Measurements from ENCODE around the gene RABAC1.

The RABAC1 gene

DNA sequence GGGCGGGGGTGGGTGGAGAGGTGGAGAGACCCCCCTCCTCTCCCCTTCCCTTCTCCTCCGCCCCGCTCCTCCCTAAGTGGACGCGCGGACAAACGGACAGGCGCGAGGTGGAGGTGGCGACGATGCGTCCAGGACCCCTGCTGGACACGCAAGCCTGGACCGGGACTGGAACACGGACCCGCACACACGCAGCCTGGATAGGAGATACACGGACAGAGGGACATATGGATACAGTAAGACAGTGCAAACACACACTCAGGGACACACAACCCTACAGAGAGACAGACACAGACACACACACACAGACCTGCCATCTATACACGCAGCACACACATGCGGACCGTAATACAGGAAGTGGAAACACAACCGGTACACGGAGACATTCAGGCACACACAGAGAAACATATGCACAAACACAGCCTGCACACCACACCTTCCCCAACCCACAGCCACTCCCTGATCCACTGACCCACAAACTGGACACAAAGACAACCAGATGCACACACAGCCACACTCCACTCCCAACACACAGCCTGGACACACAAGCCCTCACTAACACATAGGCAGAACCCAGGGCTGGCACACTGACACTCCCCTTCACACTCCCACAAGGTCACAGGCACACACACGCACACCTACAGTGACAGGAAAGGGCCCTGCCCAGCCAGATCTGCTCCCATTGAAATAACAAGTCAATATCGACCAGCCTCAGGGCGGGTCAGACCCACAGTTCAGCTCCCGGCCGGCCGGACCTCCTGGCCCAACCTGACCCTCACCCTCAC lies 30.2 kb downstream of the RABAC1 start:
- no peak for DNase-seq (ENCODE audit: low read depth in 2 of 2)

DNA sequence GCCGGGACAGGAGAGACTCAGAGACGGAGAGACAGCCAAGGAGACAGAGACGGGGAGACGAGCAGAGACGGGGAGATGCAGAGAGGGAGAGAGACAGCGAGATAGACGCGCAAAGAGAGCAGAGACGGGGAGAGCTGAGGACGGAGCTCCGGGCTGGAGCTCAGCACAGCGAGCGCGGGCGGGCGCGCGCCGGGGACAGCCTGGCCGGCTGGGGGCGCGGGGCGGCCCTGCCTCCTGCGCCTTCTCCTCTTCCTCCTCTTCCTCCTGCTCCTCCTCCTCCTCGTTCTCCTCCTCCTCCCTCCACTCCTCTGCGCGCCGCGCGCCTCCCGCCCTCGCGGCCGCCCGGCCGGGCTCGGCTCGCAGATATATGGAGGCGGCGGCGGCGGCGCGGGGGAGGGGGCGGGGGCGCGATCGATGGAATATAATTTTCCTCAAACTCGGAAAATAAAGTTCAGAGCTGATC lies 30.9 kb downstream of the RABAC1 start, which contains the start of gene ERFL:
Gene ERFL, minus strand, starts transcription at position 229 of the 463 bp plus-strand sequence. CDS start 15,530 bp downstream, outside the sequence.
- no peak for DNase-seq (ENCODE audit: low read depth in 2 of 2)

DNA sequence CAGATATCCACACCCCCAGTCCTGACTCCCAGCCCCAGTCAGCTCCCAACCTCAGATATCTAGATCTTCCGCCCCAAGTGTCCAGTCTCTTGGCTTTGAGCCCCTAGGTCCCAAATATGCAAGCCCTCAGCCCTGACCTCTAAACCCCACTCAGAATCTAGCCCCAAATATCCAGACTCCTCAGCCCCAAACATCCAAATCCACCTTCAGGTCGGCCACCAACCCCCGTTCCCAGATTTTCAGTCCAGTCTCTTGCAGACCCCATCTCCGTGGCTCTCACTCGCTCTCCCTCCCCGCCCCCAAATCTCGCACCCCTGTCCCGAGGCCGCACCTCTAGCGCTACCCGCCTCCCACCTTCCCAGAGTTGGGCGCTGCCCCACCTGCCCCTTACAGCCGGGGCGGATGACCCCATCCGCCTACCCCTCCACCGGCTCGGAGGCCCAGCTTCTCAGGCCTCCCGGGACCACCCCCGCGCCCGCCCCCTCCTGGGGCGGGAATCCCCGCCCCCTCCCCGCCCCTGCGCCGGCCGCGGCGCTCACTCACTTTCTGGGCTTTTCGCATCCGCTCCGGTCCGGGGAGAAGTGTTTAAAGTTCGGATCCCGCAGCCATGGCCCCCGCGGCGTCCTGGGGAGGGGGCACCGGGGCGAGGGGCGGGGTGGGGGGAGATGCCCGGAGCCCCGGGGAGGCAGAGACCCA lies 31.5 kb downstream of the RABAC1 start:
- no peak for DNase-seq (ENCODE audit: low read depth in 2 of 2)

DNA sequence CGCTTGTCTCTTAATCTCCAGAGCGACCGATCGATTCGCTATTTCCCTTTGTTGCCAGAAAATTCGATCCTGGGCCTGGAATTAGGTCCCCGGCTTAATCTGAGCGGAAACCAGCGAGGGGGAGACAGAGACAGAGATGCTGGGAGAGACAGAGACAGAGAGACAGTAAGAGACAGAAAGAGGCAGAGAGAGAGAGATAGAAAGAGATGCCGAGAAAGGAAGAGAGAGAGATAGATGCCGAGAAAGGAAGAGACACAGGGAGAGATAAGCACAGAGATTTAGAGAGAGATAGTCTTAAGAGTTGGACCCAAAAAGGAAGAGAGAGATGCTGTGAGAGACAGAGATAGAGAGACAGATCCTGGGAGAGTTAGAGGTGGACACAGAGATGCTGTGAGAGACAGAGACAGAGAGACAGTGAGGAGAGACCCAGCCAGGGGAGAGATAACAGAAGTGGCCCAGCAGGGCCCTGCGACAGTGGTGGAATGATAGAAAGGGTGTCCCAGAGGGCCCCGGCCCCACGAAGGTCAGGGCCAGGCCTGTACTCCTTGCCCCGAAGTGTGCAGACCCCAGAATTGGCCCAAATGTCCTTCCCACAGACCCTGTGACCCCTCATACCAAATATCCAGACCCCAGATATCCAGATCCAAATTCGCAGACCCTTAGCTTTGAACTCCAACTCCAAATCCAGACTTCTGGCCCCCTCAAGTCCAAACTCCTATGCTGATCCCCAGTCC lies 32.2 kb downstream of the RABAC1 start:
- DNase-seq (ENCODE audit: low read depth in 2 of 2), result no peak

DNA sequence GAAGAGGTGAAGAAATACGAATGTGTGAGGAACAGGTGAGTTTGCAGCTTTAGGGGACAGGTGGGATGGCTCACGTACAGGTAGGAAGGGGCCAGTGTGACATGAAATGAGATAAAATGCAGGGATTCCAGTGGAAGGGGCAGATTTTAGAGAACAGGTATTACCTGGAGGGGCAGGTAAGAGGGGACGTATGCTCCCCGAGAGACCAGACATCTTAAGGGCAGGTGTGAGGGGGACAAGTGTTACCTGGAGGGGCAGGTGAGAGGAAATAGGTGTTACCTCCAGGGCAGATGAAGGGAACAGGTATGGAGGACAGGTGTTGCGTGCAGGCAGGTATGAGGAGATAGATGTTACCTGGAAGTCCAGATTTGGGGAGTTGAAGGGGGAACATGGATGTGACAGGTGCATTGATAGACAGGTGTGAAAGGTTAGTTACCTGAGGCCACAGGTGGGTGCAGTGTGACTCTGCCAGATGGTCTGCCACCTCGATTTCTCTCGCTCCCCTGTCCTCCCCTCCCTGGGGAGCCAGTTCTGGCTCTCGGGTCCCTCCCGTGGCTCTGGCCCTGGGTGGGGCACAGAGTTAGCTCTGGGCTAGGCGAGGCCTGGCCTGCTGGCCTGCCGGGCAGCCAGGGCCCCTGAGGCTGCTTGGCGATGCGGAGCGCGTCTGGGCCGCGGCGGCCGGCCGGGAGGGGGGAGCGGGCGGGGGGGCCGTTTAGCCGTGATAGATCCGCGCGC lies 32.9 kb downstream of the RABAC1 start:
- DNase-seq (ENCODE audit: low read depth in 2 of 2), result no peak

DNA sequence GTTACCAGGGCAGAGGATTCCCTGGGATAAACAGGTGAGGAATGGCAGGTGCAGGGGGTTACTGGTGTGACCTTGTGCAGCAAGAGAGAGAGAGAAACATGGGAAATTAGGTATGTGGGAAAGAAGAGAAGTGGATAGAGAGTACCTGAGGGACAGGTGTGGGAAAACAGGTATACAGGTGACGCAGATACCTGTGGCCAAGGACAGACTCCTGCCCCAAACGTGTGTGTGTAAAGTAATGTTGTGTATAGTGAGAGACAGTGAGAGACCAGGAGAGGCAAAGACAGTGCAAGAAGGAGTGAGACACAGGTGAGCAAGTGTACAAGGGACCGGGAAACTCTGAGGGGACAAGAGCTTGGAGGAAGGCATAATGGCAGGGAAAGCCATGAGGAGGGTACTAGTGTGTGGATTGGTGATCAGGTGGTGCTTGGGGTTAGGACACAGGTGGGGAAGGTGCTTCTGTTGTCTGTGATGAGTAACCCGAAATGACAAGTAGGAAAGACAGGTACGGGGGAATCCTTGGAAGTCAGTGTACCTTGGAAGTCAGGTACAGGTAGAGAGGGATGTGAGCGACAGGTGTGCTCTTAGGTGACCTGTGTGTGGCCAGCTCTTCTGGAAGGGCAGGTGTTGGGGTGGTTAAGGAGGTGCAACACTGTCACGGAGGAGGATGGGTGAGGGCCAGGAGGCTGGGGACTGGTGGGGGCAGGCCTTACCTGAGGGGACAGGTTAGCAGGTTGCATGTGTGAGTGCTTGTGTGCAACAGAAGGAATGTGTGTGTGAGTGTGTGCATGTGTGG lies 33.7 kb downstream of the RABAC1 start:
- no peak for DNase-seq (ENCODE audit: low read depth in 2 of 2)

DNA sequence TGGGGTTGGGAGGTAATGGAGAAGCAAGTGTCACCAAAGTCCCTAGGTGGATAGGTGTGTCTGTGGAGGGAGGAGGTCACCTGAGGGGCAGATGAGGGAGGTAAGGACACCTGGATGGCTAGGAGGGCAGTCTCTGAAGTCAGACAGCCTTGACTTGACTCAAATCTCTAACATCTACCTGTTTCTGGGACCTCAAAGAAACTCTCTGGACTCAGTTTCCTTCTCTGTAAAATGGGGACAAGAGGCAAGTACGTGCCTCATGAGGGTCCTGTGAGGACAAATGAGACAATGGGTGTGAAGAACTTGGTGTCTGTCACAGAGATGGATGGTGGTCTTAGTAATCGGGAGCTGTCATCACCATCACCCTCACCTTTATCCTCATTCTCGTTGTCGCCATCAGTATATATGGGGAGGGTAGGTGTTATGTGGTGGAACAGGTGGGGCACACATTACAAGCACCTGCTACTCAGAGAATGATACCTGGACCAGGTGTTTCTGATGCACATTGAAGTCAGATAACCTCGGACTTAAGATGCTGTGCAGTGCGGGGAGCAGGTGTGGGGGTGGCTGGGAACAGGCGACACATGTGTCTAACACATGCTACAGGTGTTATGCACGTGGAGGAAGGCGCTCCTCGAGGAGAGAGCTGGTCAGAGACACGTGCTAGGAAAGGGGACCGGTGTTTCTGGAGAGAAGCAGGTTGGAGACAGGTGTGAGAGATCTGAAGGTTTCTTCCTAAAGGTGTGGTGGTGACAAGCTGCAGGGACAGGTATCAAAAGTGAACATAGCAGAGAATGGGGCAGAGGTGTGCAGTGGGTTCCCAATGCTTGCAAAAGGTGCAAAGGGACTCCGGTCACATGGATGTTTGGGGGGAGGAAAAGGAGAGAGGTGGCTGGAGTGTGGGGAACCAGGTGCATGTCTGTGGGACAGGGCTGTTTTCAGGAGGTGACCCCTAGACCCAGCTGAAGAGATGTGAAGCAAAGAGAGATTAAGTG lies 34.7 kb downstream of the RABAC1 start:
- no peak for DNase-seq (ENCODE audit: low read depth in 2 of 2)

DNA sequence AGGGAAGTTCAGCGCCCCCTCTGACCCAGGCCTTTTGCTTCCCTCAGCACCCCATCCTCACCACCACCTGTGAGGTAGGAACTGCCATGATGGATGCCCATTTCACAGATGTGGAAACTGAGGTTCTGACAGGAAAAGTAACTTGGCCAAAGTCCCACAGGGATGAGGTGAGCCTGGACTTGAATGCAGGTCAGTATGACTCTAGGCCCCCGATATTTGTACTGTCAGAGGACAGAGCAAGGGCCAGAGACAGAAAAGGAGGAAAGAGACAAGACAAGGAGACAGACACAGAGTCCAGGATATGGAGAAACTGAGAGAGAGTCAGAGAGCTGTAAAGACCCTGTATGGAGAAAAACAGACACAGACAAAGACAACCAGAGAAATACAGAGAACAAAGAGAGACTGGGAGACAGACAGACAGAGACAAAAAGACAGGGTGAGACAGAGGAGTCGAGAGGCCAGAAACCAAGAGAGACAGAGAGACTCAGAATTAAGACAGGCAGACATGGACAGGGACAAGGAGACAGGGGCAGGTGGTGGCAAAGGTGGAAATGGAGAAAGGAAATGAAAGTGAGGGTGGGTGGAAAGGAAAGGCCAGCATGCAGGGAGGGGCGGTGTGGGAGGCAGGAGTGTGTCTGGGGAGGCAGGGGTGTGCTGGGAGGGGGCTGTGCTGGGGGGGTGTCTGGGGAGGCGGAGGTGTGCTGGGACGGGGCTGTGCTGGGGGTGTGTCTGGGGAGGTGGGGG lies 35.9 kb downstream of the RABAC1 start:
- no peak for DNase-seq (ENCODE audit: low read depth in 2 of 2)

DNA sequence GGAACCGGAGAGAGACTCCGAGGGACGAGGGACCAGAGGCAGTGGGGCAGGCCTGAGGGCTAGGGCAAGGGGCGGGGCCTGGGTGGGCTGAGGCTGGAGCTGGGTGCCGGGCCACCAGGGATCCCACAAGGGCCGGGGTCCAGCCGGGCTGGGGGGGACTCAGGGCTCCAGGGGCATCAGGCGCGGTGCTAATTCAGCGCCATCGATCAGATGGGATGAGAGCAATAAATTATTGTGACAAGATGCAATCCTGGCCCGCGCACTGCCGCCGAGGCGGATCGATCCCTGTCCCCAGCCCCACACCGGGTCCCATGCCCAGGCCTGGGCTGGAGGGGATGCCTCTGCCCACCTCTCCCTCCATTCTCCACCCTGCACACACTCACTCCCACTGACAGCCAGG lies 36.5 kb downstream of the RABAC1 start:
- no peak for DNase-seq (ENCODE audit: low read depth in 2 of 2)

DNA sequence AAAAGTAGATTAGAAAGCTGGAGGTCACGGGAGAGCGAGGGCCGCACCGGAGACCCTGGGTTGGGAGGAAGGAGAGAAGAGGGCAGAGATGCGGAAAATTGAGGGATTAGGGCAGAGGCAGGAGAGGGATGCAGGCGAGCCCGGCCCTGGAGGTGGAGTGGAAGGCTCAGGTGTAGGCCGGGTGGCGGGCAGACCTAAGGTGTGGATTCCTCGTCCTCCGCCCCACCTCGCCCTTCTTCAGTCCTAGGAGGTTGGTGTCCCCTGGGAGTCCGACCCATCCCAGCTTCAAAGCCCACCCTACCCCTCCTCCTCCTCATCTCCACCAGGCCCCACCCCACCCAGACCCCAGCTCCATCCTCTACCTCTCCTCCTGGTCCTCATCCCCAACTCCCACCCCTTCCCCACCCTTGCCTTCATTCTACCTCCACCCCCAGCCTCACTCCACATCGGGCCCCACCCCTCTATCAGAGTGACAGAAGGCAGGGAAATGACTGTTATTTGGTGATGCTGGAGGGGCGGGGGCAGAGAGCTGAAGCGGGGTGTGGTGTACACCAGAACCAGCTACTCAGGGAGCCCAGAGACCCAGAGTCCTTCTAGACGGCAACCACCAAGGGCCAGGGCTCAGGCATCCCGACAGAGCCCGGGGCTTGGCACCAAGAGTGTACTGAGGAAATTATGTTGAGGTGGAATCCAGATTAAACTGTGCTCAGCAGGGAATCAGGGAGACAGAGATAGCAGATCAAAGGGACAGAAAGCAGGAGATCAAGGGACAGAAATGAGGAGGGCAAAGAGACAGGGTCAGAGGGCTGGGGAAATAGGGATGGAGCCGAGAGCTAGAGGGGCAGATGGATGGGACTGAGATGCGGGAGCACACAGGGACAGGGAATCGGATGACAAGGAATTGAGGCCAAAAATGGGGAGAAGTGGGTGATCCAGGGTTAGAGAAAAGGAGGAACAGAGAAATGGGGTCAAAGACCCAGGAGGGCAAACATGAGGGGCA lies 37.2 kb downstream of the RABAC1 start:
- DNase-seq (ENCODE audit: low read depth in 2 of 2), result no peak

DNA sequence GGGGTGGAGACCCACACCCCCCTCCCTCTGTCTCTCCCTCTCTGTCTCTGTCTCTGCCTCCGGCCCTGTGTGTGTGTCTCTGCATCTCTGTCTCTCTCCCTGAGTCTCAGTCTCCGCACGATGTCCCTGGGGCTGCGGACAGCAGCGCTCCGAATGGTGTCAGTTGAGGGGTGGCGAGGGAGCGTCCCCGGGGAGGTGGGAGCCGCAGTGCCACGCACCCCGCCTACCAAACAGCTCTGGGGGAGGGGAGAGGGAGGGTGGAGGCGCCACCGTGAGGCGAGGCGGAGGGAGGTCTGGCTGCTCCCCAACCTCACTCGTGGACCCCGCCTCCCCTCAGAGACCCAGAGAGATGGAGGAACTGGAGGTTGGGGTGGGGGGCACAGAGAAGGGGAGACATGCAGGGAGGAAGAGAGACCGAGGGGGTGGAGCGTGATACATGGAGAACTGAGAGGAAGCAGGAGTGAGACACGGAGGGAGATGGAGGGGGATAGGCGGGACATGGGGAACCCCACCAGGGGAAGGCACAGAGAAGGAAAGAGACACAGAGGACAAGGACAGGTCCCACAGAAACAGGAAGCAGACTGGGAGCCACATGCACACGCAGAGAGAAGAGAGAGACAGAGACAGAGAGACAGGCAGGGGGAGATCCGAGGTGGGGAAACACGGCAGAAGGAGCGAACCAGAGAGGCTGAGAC lies 38.1 kb downstream of the RABAC1 start:
- DNase-seq (ENCODE audit: low read depth in 2 of 2), result no peak

DNA sequence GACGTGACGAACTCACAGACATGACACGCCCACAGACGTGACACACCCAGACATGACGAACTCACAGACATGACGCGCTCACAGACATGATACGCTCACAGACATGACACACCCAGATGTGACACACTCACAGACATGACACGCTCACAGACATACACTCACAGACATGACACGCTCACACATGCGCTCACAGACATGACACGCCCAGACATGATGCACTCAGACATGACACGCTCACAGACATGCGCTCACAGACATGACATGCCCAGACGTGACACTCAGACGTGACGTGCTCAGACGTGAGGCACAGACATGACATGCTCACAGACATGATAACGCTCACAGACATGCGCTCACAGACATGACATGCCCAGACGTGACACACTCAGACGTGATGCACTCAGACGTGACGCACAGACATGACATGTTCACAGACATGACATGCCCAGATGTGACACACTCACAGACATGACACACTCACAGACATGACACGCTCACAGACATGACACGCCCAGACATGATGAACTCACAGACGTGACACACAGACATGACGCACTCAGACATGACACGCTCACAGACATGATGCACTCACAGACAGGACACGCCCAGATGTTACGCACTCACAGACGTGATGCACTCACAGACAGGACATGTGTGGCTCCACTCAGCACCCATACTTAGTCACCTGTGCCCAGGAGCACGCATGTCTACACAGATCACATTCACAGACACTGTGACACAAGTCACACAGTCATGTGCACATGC lies 39.0 kb downstream of the RABAC1 start:
- DNase-seq (ENCODE audit: low read depth in 2 of 2), result no peak

DNA sequence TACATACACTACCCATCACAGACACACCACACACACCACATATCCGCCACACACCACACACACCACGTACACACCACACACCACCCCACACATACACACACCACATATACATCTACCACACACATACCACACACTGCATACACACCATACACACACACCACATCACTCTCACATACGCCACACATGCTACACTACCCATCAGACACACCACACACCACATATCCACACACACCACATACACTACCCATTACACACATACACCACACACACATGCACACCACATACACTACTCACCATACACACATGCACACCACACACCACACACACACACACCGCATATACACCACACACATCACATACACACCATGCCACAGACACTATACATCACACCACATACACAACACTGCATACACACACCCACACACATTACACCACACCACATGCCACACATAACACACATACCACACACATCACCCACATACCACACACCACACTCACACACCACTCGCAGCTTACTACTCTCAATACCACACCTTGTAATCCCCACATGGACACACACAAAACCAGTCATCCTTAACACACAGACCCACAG lies 40.4 kb downstream of the RABAC1 start:
- DNase-seq (ENCODE audit: low read depth in 2 of 2), result no peak

DNA sequence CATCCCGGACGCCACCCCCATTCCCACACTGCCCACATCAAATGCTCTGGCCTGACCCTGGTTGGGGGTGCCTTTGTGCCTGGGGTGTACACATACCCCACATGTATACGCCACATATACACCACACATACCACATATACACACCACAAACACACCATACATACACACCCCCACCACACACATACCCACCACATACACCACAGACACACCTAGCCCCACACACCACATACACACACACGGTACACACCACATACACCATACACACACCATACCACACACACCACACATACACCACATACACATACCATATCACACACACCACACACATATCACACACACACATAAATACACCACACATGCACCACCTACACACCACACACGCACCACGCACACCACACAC lies 41.0 kb downstream of the RABAC1 start:
- no peak for DNase-seq (ENCODE audit: low read depth in 2 of 2)

DNA sequence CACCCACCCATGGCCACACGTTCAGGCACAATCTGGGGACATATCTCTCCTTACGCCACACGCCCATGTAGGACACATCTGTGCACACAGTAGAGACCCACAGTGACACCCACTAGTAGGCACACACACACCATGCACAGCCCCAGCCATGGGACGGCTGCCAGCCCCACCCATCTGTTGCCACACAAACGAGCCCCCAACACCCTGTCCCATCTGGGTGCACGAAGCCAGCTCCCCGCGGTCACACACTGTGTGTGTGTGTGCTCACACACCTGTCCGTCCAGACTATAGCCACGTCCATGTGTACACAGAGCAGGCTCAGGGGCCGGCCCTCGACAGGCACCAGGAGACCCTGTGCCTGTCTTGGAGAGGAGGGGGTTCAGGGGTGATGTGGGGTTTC lies 41.4 kb downstream of the RABAC1 start:
- DNase-seq (ENCODE audit: low read depth in 2 of 2), result no peak

Measured in stimulated activated CD8-positive, alpha-beta memory T cell treated with anti-CD3 and anti-CD28 coated beads, Interleukin-2, amount 100 ng/mL, for 48 hours (primary cell).